ENCODE measurements around the gene B3GALT4.
"Not testable (repeated sequence)": the region's sequence is repeated elsewhere in the genome, so short reads cannot be mapped to it uniquely, and the experiment has no call there.

B3GALT4 gene, protein sequence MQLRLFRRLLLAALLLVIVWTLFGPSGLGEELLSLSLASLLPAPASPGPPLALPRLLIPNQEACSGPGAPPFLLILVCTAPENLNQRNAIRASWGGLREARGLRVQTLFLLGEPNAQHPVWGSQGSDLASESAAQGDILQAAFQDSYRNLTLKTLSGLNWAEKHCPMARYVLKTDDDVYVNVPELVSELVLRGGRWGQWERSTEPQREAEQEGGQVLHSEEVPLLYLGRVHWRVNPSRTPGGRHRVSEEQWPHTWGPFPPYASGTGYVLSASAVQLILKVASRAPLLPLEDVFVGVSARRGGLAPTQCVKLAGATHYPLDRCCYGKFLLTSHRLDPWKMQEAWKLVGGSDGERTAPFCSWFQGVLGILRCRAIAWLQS

GRCh38 chr6:33276864-33277662 is at the start of gene B3GALT4:
Gene B3GALT4 (plus strand): TSS chr6:33277123. CDS start chr6:33277420, 297 bp downstream.
- DNase-seq (ENCODE audit: low read depth) = peak; percentile 59

GRCh38 chr6:33235221-33235634 is 41.7 kb upstream of the B3GALT4 start:
- no peak for DNase-seq (ENCODE audit: low read depth)

DNA sequence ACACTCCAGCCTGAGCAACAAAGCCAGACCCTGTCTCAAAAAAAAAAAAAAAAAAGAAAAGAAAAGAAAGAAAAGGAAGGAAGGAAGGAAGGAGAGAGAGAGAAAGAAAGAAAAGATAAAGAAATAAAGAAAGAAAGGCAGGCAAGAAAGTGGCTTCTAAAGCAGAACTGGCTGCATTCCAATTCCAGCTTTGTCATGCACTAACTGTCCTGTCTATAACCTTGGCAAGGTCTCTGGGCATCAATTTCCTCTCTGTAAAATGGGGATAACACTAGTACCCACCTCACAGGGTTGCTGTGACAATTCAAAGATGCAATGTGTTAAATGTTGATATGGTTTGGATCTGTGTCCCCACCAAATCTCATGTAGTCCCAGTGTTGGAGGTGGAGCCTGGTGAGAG is 40.6 kb upstream of the B3GALT4 start:
- no peak for DNase-seq (ENCODE audit: low read depth)

DNA sequence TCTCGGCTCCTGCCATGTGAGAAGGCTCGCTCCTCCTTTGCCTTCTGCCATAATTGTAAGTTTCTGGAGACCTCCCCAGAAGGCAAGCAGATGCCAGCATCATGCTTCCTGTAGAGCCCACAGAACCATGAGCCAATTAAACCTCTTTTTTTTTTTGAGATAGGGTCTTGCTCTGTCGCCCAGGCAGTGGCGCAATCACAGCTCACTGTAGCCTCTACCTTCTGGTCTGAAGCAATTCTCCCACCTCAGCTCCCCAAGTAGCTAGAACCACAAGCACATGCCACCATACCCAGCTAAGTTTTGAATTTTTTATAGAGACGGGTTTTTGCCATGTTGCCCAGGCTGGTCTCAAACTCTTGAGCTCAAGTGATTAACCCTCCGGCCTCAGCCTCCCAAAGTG is 40.1 kb upstream of the B3GALT4 start:
- no peak for DNase-seq (ENCODE audit: low read depth)

GRCh38 chr6:33237741-33238140 is 39.2 kb upstream of the B3GALT4 start:
- DNase-seq (ENCODE audit: low read depth) = no peak

GRCh38 chr6:33241968-33242367 is 35.0 kb upstream of the B3GALT4 start:
- DNase-seq (ENCODE audit: low read depth) = no peak

DNA sequence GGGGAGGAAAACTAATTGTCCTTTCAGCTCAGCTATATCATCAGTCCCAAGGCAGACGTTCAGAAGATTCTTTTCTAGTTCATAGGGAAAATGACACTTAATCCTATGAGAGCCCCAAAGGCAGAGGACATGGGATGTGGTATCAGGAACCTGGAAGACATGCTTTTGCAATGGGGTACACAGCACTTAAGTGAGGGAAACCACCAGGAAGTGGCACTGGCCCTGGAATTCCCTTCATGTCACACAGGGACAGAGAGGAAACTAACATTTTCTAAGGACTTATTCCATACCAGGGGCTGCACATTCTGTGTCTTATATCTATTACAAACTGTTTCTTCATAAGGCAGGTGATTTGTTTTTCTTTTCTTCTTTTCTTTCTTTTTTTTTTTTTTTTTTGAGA is 33.4 kb upstream of the B3GALT4 start:
- DNase-seq (ENCODE audit: low read depth) = no peak

DNA sequence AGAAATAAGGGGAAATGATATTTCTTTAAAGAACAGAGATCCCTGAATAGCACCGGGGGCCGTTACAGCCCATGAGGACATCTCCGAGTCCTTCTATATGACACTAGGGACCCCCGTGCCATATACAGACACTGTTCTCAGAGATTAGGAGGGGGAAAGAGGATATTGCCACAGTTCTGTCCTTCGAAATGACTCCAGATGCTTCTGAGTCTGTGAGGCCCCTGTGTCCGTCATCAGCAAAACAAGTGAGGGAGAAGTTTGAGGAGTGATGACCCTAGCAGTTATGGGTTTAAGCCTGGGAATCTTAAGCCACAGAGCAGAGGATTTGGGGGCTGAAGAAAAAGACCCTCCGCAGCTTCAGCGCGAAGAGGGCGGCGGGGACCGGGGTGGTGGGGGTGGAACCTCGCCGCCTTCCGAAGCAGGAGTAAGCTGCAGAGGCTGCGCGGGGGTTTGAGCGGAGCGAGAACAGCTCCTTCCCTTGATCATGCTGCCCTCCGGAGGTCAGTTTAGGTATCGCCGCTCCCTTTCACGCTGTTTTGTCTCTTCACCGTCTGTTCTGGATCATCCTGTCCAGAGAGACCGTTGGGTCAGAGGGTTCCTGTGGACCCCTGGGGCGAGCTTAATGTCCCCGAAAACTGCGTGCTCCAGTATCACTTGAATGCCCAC is 28.8 kb upstream of the B3GALT4 start:
- peak; percentile 79 for DNase-seq (ENCODE audit: low read depth)

DNA sequence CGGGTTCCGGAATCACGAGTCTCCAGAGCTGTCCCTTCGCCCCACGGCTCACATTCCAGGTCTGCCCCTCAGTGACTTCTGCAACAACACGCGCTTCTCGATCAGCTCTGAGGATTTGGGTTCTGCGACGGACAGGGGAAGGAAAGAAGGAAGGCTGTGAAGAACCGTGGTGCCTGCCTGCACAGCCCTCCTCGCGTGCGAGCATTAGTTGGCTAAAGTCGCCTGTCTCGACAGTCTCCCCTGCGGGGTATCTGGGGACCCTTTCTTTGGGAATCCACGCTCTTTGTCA is 28.3 kb upstream of the B3GALT4 start:
- no peak for DNase-seq (ENCODE audit: low read depth)

- DNase-seq (ENCODE audit: low read depth) = peak; percentile 93
These were observed 27.8 kb upstream of the B3GALT4 start for GRCh38 chr6:33248932-33249731.

DNA sequence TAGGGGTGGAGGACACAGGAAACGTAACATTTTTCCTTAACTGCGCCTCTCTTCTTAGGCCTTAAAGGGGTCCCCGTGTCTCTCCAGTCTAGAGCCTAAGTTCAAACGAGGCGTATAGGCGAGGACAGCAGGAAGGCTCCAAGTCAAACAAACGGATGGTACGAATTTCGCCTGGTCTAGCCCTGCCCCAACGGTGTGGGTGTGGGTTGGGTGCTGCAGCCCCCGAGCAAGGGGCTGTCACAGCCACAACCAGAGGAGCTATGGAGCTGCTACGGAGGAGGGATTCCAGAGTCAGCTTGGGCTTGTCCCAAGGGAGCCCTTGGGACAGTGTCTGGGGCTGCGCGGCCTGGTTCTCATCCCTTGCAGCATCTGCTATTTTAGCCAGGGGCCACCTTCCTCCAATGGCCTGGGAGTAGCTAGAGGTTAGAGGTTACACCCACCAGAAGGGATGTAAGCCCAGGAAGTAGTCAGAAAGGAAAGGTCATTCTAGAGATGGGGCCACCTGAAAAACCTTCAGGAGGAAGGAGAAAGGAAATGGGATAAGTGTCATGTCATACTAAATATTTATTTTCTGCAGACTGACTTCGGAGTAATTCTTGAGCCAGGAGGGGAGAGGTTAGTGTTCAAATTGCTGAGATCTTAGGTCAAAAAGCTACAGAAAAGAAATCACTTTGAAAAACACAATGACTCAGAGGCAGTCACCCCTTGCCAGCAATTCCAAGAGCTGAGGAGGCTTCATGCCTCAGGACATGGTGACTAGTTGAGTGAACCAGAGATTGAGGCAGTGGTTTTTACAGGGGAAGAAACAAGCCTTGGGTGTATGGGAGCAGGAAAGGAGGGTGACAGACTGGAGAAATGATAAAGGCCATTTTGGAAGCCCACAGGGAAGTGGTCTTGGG is 26.9 kb upstream of the B3GALT4 start:
- no peak for DNase-seq (ENCODE audit: low read depth)

DNA sequence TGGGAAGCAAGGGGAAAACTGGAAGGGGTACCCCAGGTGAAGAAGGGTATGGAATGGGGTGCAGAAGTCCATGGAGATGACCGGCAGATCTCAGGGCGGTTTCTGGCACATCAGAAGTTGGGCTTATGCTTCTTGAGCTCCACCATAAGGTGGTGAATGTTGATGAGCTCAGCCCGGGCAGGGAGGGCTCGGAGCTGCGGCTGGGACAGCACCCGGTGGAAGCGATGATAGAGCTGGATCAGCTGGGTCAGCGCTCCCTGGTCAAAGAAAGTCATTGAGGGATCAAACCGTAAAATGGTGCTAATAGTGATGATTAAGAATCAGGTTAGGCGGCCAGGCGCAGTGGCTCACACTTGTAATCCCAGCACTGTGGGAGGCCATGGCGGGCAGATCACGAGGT is 26.2 kb upstream of the B3GALT4 start:
- no peak for DNase-seq (ENCODE audit: low read depth)

DNA sequence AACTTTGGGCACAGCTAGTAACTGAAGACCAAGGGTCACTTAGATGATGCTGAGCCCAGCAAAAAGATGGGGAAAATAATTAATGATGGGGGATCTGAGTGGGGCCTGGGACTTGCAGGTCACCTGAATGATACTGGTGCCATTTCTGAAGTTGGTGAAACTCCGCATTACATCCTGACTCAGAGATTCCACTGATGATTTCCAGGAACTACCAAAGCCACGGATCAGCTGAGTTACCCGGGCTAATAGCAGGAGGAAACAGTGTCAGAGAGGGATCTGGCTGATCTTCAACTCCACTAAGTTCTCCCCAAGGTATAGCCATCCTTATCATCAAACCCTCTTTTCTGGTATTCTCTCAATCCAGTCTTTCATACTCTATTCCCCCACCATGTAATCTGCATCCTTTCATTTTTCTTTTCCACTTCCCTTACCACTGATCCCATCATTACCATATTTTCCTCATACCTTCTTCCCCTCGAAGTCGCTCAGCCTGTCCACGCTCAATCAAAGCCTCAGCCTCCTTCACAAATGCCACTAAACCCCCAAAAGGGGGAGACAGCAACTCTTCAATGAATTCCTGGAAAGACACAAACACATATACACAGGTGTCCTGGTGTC is 25.4 kb upstream of the B3GALT4 start:
- no peak for DNase-seq (ENCODE audit: low read depth)

GRCh38 chr6:33252759-33253158 is 24.2 kb upstream of the B3GALT4 start:
- no peak for DNase-seq (ENCODE audit: low read depth)

DNA sequence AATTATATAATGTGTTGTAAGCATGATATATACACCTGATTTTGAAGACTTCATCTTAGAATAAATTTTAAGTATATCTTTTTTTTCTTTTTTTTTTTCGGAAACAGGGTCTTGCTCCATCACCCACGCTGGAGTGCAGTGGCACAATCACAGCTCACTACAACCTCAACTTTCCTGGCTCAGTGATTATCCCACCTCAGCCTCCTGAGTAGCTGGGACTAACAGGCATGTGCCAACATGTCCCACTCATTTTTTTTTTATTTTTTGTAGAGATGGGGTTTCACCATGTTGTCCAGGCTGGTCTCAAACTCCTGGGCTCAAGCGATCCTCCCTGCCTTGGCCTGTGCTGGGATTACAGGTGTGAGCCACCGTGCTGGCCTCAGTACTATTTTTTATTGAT is 22.3 kb upstream of the B3GALT4 start:
- no peak for DNase-seq (ENCODE audit: low read depth)

DNA sequence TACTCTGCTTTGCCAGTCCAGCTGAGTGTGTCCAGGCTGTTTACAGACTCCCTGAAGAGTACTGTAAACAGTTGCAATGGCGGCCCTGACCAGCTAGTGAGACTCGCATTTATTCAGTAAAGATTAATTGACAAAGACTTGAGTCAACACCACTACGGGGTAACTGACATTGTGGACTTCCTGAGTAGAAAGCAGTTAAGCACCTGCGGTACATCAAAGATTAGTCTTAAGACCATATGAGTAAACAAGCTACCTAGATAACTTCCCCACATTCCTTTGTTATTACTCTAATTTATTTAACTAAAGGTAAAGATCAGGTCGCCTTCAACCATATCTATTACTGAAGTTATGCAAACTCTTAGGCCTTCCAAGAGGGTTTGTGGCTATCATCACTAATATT is 17.9 kb upstream of the B3GALT4 start:
- DNase-seq (ENCODE audit: low read depth) = no peak

DNA sequence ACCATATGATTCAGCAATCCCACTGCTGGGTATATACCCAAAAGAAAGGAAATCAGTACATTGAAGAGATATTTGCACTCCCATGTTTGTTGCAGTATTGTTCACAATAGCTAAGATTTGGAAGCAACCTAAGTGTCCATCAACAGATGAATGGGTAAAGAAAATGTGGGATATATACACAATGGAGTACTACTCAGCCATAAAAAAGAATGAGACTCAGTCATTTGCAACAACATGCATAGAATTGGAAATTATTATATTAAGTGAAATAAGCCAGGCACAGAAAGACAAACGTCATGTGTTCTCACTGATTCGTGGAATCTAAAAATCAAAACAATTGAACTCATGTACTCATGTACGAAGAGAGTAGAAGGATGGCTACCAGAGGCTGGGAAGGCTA is 14.4 kb upstream of the B3GALT4 start:
- not testable (repeated sequence) for DNase-seq (ENCODE audit: low read depth)

GRCh38 chr6:33264015-33264414 is 12.9 kb upstream of the B3GALT4 start:
- no peak for DNase-seq (ENCODE audit: low read depth)

GRCh38 chr6:33271117-33271467 is 5.8 kb upstream of the B3GALT4 start:
- no peak for DNase-seq (ENCODE audit: low read depth)

DNA sequence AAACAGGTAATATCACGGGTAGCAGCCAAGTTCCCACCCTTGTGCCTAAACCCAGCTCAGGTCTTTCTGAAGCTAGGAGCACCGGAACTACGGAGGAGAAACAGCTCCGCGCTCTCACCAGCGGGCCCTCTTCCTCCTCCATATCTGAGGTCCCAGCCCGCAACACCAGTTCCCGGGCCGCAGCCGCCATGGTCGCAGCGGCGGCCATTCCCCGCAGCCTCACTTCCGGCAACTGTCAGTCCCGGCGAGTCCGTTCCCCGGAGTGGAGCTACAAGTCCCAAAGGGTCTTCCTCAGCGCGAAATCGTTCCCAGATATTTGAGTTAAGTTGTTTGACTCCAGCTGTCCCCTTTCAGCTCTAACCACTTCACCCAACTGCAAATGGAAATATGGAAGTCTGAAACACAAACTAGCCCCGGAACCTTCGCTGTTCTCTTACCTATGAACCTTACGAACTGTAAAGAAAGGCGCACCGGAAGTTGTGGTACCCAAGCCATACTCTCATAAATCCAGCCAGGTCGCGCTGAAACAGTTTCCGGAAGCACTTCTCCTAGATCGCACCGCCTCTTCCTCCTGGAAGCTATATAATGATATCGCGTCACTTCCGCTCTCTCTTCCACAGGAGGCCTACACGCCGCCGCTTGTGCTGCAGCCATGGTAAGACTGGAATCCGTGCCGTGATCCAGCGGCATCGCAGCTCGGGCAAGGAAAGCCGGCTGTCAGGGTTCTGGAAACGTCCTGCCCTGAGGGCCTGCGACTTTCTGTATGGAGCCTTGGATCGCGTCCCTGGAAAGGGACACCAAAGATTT is 5.3 kb upstream of the B3GALT4 start, which contains the start of the genes RPS18 and VPS52:
TSS of gene RPS18 (plus strand) at position 608 of the 807 bp plus-strand sequence. CDS start at position 653, 45 bp downstream.
TSS of gene VPS52 (minus strand) at position 409 of the 807 bp plus-strand sequence. CDS start at position 208, 201 bp downstream.
- peak; percentile 74 for DNase-seq (ENCODE audit: low read depth)

All from stimulated activated CD8-positive, alpha-beta memory T cell treated with anti-CD3 and anti-CD28 coated beads, Interleukin-12 subunit alpha, Interleukin-12 subunit beta, amount 100 ng/mL, for 4 hours (primary cell).